Stomach (tissue), 9 donors: ENCODE results near the gene NOS3. TPM values are rescaled to one million over a fixed set of nuclear protein-coding genes. Genes with fewer than 3 reads are reported as not detected.
A peak's percentile ranks its signal among the peaks of the same experiment; 100 is the strongest.

Experiments used
- DNase-seq, 2 donors: peaks; one replicate each; pipeline versions ENCODE4 v3.0.0 to v3.0.0-alpha.2; 2013 to 2019
- H3K27ac ChIP-seq, 5 donors: fragments of 200-600 bp in 4 of 5; sonication (generic) in 4 of 5; one replicate each; pipeline ENCODE4 v1.5.1; 2013 to 2019; ENCODE audit warnings: mild to moderate bottlenecking in 1 of 5, moderate library complexity in 1 of 5
- H3K27me3 ChIP-seq, 3 donors: fragments of 200-600 bp; sonication (generic); one replicate each; pipeline ENCODE4 v1.5.1; 2017 to 2019; ENCODE audit warnings: mixed run types in 1 of 3
- H3K36me3 ChIP-seq, 4 donors: fragments of 200-600 bp; sonication (generic); 1 replicate in 3 of 4; 2 replicates in 1 of 4; pipeline ENCODE4 v1.5.1; 2016 to 2019
- H3K4me1 ChIP-seq, 4 donors: fragments of 200-600 bp; sonication (generic); one replicate each; pipeline ENCODE4 v1.5.1; 2016 to 2019
- H3K4me3 ChIP-seq, 4 donors: fragments of 200-600 bp; sonication (generic) in 3 of 4; one replicate each; pipeline ENCODE4 v1.5.1; 2016 to 2019; ENCODE audit warnings: mild to moderate bottlenecking in 1 of 4
- H3K9me3 ChIP-seq, 4 donors: fragments of 200-600 bp; sonication (generic); one replicate each; pipeline ENCODE4 v1.5.1; 2016 to 2019
- CTCF ChIP-seq, 7 experiments: fragments of 450-650 bp in 4 of 7; fragments of 200-600 bp in 3 of 7; sonication (generic) in 3 of 7; IDR thresholded peaks; one replicate each; pipeline ENCODE4 v1.5.1; 2016 to 2019; ENCODE audit warnings: antibody characterized with exemption in 7 of 7, control low read depth in 2 of 7, mild to moderate bottlenecking in 1 of 7
- EP300 ChIP-seq: sonication (generic); formaldehyde crosslinking; IDR thresholded peaks from one replicate; pipeline ENCODE4 v1.6.1; 2017; ENCODE audit warnings: antibody characterized with exemption
- POLR2A ChIP-seq, 4 donors: fragments of 450-650 bp; IDR thresholded peaks; one replicate each; pipeline ENCODE4 v1.6.1; 2016; ENCODE audit warnings: antibody characterized with exemption in 4 of 4, control low read depth in 2 of 4, mild to moderate bottlenecking in 1 of 4, moderate library complexity in 1 of 4
- POLR2AphosphoS5 ChIP-seq, 3 donors: sonication (generic); formaldehyde crosslinking; IDR thresholded peaks; one replicate each; pipeline ENCODE4 v1.6.1; 2016; ENCODE audit warnings: antibody characterized with exemption in 3 of 3
- WGBS, 5 donors: extraction: QIAGEN DNeasy Blood & Tissue Kit in 3 of 5; methylation state at CpG; one replicate each; pipeline versions ENCODE4 v1.1.5 to v1.1.7; 2013 to 2018; 5-methylcytosine and 5-hydroxymethylcytosine counted together
- intact Hi-C: fragments of 100-400 bp; cut with DNase I; formaldehyde crosslinking; loops from one replicate; pipeline ENCODE4 v1.15.1; 2023; ENCODE audit warnings: low total_unique reads
- polyA plus RNA-seq, 3 donors: library from polyadenylated mRNA; stranded (reverse); fragments of 200-250 nt; gene quantifications; one replicate each; pipeline ENCODE4 v1.2.3, GENCODE V29; 2013
- total RNA-seq, 5 donors: library from RNA; depleted of rRNA; stranded (reverse); fragments of >200 nt; gene quantifications; one replicate each; pipeline versions ENCODE4 v1.1.0 to v1.2.3, GENCODE V29; 2014 to 2016
- donor health status: healthy with polysubstance abuse.
- donor health status: Bipolar disorder and iron deficiency.
- donor health status: healthy.

NOS3 gene
- total and polyA plus RNA-seq, 8 donors: 2.5 to 45.1 (median 7.5) TPM

GRCh38 chr7:151017370-151017952 is 26.6 kb downstream of the NOS3 start:
- intact Hi-C loops: no loop called here
- WGBS, 5 donors: 41 to 56% (median 51%) methylated on average over 13 of the region's 13 CpGs
- peaks cover 32 to 40% (median 36%) of the 10 kb centered on the region in 4 donors for H3K4me1 ChIP-seq
- no peak overlapping the region for H3K27ac ChIP-seq
- H3K4me3 ChIP-seq: peak overlapping the region in 1 of 4 donors; percentile 41
- no peaks in the 10 kb centered on the region for H3K9me3 ChIP-seq
- TF ChIP-seq POLR2AphosphoS5 (IDR thresholded peaks at IDR 0.05) (no peak), POLR2A (IDR thresholded peaks at IDR 0.05) (no peak), EP300 (no peak), CTCF (IDR thresholded peaks at IDR 0.05) (no peak)
- no peaks in the 10 kb centered on the region for H3K36me3 ChIP-seq
- H3K27me3 ChIP-seq: peaks cover 0 to 93% (median 47%) of the 10 kb centered on the region in 3 donors
- no peak for DNase-seq

GRCh38 chr7:151017953-151018420 is 27.2 kb downstream of the NOS3 start:
- DNase-seq: peak; percentile 70 to 91
- H3K27me3 ChIP-seq: peaks cover 0 to 87% (median 42%) of the 10 kb centered on the region in 3 donors
- WGBS, 5 donors: 6 to 16% (median 9%) methylated on average over 13 to 34 of the region's 34 CpGs
- intact Hi-C loops: no loop called here
- H3K4me3 ChIP-seq: peak overlapping the region; percentile 20 to 41 (median 33)
- TF ChIP-seq POLR2A (IDR thresholded peaks at IDR 0.05) (no peak), POLR2AphosphoS5 (IDR thresholded peaks at IDR 0.05) (no peak), EP300 (no peak), CTCF (IDR thresholded peaks at IDR 0.05) (peak in 5 of 7 experiments; percentile 54 to 93 (median 93))
- no peaks in the 10 kb centered on the region for H3K9me3 ChIP-seq
- no peak overlapping the region for H3K27ac ChIP-seq
- no peaks in the 10 kb centered on the region for H3K36me3 ChIP-seq
- H3K4me1 ChIP-seq: peaks cover 30 to 34% (median 32%) of the 10 kb centered on the region in 4 donors

- no peaks in the 10 kb centered on the region for H3K36me3 ChIP-seq
- TF ChIP-seq CTCF (IDR thresholded peaks at IDR 0.05) (peak in 1 of 7 experiments; percentile 18), POLR2A (IDR thresholded peaks at IDR 0.05) (no peak)
- peak; percentile 43 to 90 for DNase-seq
- no peak overlapping the region for H3K27ac ChIP-seq
- 1 to 4% (median 2%) methylated on average over 22 to 82 of the region's 82 CpGs for WGBS, 5 donors
- no peaks in the 10 kb centered on the region for H3K9me3 ChIP-seq
- peaks cover 25 to 29% (median 26%) of the 10 kb centered on the region in 4 donors for H3K4me1 ChIP-seq
- intact Hi-C loops: no loop called here
- H3K27me3 ChIP-seq: peaks cover 0 to 85% (median 36%) of the 10 kb centered on the region in 3 donors
- peak overlapping the region; percentile 20 to 41 (median 33) for H3K4me3 ChIP-seq
Observed at GRCh38 chr7:151018421-151019129, 27.8 kb downstream of the NOS3 start.

- intact Hi-C loops: no loop called here
- H3K27me3 ChIP-seq: peaks cover 0 to 84% (median 31%) of the 10 kb centered on the region in 3 donors
- peaks cover 19 to 23% (median 21%) of the 10 kb centered on the region in 4 donors for H3K4me1 ChIP-seq
- TF ChIP-seq EP300: no peak
- no peak for TF ChIP-seq POLR2A (IDR thresholded peaks at IDR 0.05)
- no peak for TF ChIP-seq POLR2AphosphoS5 (IDR thresholded peaks at IDR 0.05)
- no peak for TF ChIP-seq CTCF (IDR thresholded peaks at IDR 0.05)
- WGBS, 5 donors: 13 to 40% (median 18%) methylated on average over 1 to 20 of the region's 20 CpGs
- no peaks in the 10 kb centered on the region for H3K9me3 ChIP-seq
- no peak for DNase-seq
- no peaks in the 10 kb centered on the region for H3K36me3 ChIP-seq
- H3K27ac ChIP-seq: no peak overlapping the region
- peak overlapping the region; percentile 20 to 41 (median 33) for H3K4me3 ChIP-seq
Observed at GRCh38 chr7:151019130-151019447, 28.3 kb downstream of the NOS3 start.
